PC-3 (cell line): ENCODE measurements around the gene ZIC4. TPM values are rescaled to one million over a fixed set of nuclear protein-coding genes. Genes with fewer than 3 reads are reported as not detected.

ENCODE experiments used
- ATAC-seq: fragments of 200-7000 bp; cut with Tn5 transposase; 2 replicates; pipeline ENCODE4 v1.9.1; 2020; ENCODE audit warnings: mild to moderate bottlenecking, moderate library complexity
- BruUV-seq: library from RNA; stranded (reverse); fragments of 400-500 nt; replicated peaks from 2 replicates; lab custom pipeline; 2021; lab: Mats Ljungman, UMichigan
- CTCF ChIA-PET: fragments of 300-600 bp; sonication (Branson Sonifier 250); formaldehyde crosslinking; loops from one replicate; lab custom pipeline; 2022; ENCODE audit warnings: antibody characterized with exemption; lab: Charles Lee
- POLR2A ChIA-PET: fragments of 300-600 bp; sonication (Branson Sonifier 250); formaldehyde crosslinking; loops from one replicate; lab custom pipeline; 2022; ENCODE audit warnings: antibody characterized with exemption; ENCODE audit not compliant: unreplicated experiment; lab: Charles Lee
- DNase-seq: peaks from one replicate; pipeline ENCODE4 v3.0.0-alpha.2; 2015
- H2AFZ ChIP-seq: fragments of 300-600 bp; sonication (generic); 2 replicates; pipeline ENCODE4 v1.6.0; 2016; ENCODE audit warnings: antibody characterized with exemption, low read length
- H3F3A ChIP-seq: fragments of 300-600 bp; sonication (generic); one replicate; pipeline ENCODE4 v1.6.0; 2017; ENCODE audit warnings: antibody characterized with exemption, low read length, control low read depth, mild to moderate bottlenecking; ENCODE audit not compliant: unreplicated experiment
- H3K27ac ChIP-seq: fragments of 300-600 bp; sonication (generic); 2 replicates; pipeline ENCODE4 v1.5.1; 2016; ENCODE audit warnings: mild to moderate bottlenecking, low read length
- H3K27me3 ChIP-seq: fragments of 300-600 bp; sonication (generic); 2 replicates; pipeline ENCODE4 v1.6.1; 2016; ENCODE audit warnings: low read length, mixed read lengths
- H3K36me3 ChIP-seq: fragments of 300-600 bp; sonication (generic); 2 replicates; pipeline ENCODE4 v1.6.1; 2016; ENCODE audit warnings: low read depth, mixed run types, low read length, mixed read lengths
- H3K4me1 ChIP-seq: fragments of 300-600 bp; sonication (generic); 2 replicates; pipeline ENCODE4 v1.5.1; 2016; ENCODE audit warnings: low read length; ENCODE audit not compliant: insufficient read depth
- H3K4me2 ChIP-seq: fragments of 300-600 bp; sonication (generic); 2 replicates; pipeline ENCODE4 v1.6.0; 2016; ENCODE audit warnings: low read length
- H3K4me3 ChIP-seq: fragments of 300-600 bp; sonication (generic); 2 replicates; pipeline ENCODE4 v1.5.1; 2016; ENCODE audit warnings: mild to moderate bottlenecking, low read length, mixed read lengths
- H3K79me2 ChIP-seq: fragments of 300-600 bp; sonication (generic); 2 replicates; pipeline ENCODE4 v1.6.1; 2017; ENCODE audit warnings: low read length, mixed read lengths
- H3K9ac ChIP-seq: fragments of 300-600 bp; sonication (generic); 2 replicates; pipeline ENCODE4 v1.6.0; 2016; ENCODE audit warnings: mild to moderate bottlenecking, low read length
- H3K9me2 ChIP-seq: fragments of 300-600 bp; sonication (generic); replicated peaks from 2 replicates; pipeline ENCODE4 v1.6.1; 2016; ENCODE audit warnings: mixed run types, low read length, mixed read lengths
- H3K9me3 ChIP-seq: fragments of 300-600 bp; sonication (generic); 2 replicates; pipeline ENCODE4 v1.6.1; 2016; ENCODE audit warnings: low read length, mixed read lengths
- H4K20me1 ChIP-seq: fragments of 300-600 bp; sonication (generic); 2 replicates; pipeline ENCODE4 v1.6.1; 2016; ENCODE audit warnings: low read length, mixed read lengths
- EZH2 ChIP-seq: fragments of 300-600 bp; sonication (generic); IDR thresholded peaks from one replicate; pipeline ENCODE4 v1.6.1; 2017; ENCODE audit warnings: antibody characterized with exemption, mild to moderate bottlenecking, low read length; ENCODE audit not compliant: unreplicated experiment
- EZH2phosphoT487 ChIP-seq: fragments of 300-600 bp; sonication (generic); IDR thresholded peaks from 2 replicates; pipeline ENCODE4 v1.6.1; 2018; ENCODE audit warnings: mild to moderate bottlenecking, antibody characterized with exemption, low read length, borderline replicate concordance
- intact Hi-C: fragments of 100-400 bp; cut with micrococcal nuclease; formaldehyde crosslinking; loops from 2 replicates; pipeline ENCODE4 v1.9.0; 2023
- total RNA-seq: library from RNA; depleted of rRNA; stranded (reverse); fragments of >200 nt; gene quantifications from 2 replicates; pipeline ENCODE4 v1.2.3, GENCODE V29; 2014
- TF ChIP-seq, protein P1 (sequence below): fragments of 300-600 bp; sonication (generic); conservative IDR thresholded peaks from 2 replicates; pipeline ENCODE4 v1.5.1; 2017; ENCODE audit warnings: antibody characterized with exemption, low read depth, mild to moderate bottlenecking, low read length

ZIC4 gene
- total RNA-seq, 1 experiment from 2014 or later, result not detected

- H3K9me3 ChIP-seq, result no peaks in the 10 kb centered on the region
- DNase-seq (no peak), ATAC-seq (no peak)
- H3K4me3 ChIP-seq, result no peak overlapping the region
- no peaks in the 10 kb centered on the region for H3K9me2 ChIP-seq
- H3K4me1 ChIP-seq, result no peaks in the 10 kb centered on the region
- ChIA-PET POLR2A (no interaction called here), CTCF (no interaction called here)
- intact Hi-C loops, result no loop called here
- BruUV-seq, result no TSS peak
- no peak for TF ChIP-seq EZH2phosphoT487
- no peak for TF ChIP-seq EZH2
- TF ChIP-seq, protein P1, sequence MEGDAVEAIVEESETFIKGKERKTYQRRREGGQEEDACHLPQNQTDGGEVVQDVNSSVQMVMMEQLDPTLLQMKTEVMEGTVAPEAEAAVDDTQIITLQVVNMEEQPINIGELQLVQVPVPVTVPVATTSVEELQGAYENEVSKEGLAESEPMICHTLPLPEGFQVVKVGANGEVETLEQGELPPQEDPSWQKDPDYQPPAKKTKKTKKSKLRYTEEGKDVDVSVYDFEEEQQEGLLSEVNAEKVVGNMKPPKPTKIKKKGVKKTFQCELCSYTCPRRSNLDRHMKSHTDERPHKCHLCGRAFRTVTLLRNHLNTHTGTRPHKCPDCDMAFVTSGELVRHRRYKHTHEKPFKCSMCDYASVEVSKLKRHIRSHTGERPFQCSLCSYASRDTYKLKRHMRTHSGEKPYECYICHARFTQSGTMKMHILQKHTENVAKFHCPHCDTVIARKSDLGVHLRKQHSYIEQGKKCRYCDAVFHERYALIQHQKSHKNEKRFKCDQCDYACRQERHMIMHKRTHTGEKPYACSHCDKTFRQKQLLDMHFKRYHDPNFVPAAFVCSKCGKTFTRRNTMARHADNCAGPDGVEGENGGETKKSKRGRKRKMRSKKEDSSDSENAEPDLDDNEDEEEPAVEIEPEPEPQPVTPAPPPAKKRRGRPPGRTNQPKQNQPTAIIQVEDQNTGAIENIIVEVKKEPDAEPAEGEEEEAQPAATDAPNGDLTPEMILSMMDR, result no peak
- H2AFZ ChIP-seq, result no peak overlapping the region
- no peaks in the 10 kb centered on the region for H3K79me2 ChIP-seq
- H3K36me3 ChIP-seq, result no peaks in the 10 kb centered on the region
- H3K27me3 ChIP-seq, result peaks cover 90% of the 10 kb centered on the region
- no peaks in the 10 kb centered on the region for H3F3A ChIP-seq
- H3K4me2 ChIP-seq, result no peak overlapping the region
- H4K20me1 ChIP-seq, result no peaks in the 10 kb centered on the region
- no peak overlapping the region for H3K27ac ChIP-seq
- no peak overlapping the region for H3K9ac ChIP-seq
Measured at GRCh38 chr3:147351301-147351700, 55.0 kb downstream of the ZIC4 start.

- Histone ChIP-seq H4K20me1 (no peaks in the 10 kb centered on the region), H3K27ac (no peak overlapping the region), H3F3A (no peaks in the 10 kb centered on the region), H3K79me2 (no peaks in the 10 kb centered on the region), H3K9me3 (no peaks in the 10 kb centered on the region), H2AFZ (no peak overlapping the region), H3K9ac (no peak overlapping the region), H3K36me3 (no peaks in the 10 kb centered on the region), H3K27me3 (peaks cover 77% of the 10 kb centered on the region), H3K4me1 (no peaks in the 10 kb centered on the region), H3K4me3 (no peak overlapping the region), H3K9me2 (no peaks in the 10 kb centered on the region), H3K4me2 (no peak overlapping the region)
- ATAC-seq (no peak), DNase-seq (no peak)
- TF ChIP-seq, protein P1, result no peak
- no peak for TF ChIP-seq EZH2
- no peak for TF ChIP-seq EZH2phosphoT487
- intact Hi-C loops, result no loop called here
- no TSS peak for BruUV-seq
- CTCF ChIA-PET, result no interaction called here
- POLR2A ChIA-PET, result no interaction called here
Measured at GRCh38 chr3:147348976-147349375, 57.4 kb downstream of the ZIC4 start.

DNA sequence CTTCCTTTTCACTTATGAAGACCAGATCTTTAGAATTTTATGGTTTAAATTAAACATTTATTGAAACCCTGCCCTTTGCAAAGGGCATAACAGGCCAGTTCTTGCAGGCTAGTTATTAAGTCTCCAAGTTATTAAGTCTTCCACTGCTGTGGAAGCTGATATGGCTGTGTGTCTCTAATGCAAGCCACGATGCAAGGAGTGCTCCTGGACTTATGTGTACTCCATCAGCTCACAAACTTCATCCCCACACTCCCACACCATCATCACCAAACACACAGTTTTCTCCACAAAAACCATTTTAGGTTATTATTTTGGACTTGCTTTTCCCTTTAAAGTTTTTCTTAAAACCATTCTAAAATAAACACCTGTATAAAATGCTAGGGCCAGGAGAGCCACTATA lies 62.4 kb downstream of the ZIC4 start:
- TF ChIP-seq, protein P1, result no peak
- TF ChIP-seq EZH2 (no peak), EZH2phosphoT487 (no peak)
- no peaks in the 10 kb centered on the region for H3K9me3 ChIP-seq

More for the DNA sequence above, 62.4 kb downstream of the ZIC4 start:
- Histone ChIP-seq H3K79me2 (no peaks in the 10 kb centered on the region), H3F3A (no peaks in the 10 kb centered on the region), H3K27ac (no peak overlapping the region), H3K4me3 (no peak overlapping the region), H3K9me2 (no peaks in the 10 kb centered on the region), H3K27me3 (peaks cover 65% of the 10 kb centered on the region), H4K20me1 (no peaks in the 10 kb centered on the region), H2AFZ (no peak overlapping the region), H3K9ac (no peak overlapping the region), H3K36me3 (no peaks in the 10 kb centered on the region), H3K4me1 (no peaks in the 10 kb centered on the region), H3K4me2 (no peak overlapping the region)
- ChIA-PET POLR2A (no interaction called here), CTCF (no interaction called here)
- BruUV-seq, result no TSS peak
- ATAC-seq, result no peak
- intact Hi-C loops, result no loop called here
- no peak for DNase-seq
